ENCODE data around the gene REM1. TPM values are rescaled to one million over a fixed set of nuclear protein-coding genes. Genes with fewer than 3 reads are reported as not detected.
A peak's percentile ranks its signal among the peaks of the same experiment; 100 is the strongest.
"Not testable (repeated sequence)": the region's sequence is repeated elsewhere in the genome, so short reads cannot be mapped to it uniquely, and the experiment has no call there.

REM1 gene
- not detected for total RNA-seq

GRCh38 chr20:31474758-31475427 lies at the start of gene REM1, which contains the start of gene DEFB124:
Gene REM1, plus strand, starts transcription at chr20:31475288. Its CDS starts 1,158 bp downstream, at chr20:31476446.
Gene DEFB124, minus strand, starts transcription at chr20:31475127. Its CDS starts 2,114 bp downstream, at chr20:31473013.
- DNase-seq (ENCODE audit: low spot score) (no peak), ATAC-seq (peak in 1 of 2 donors; percentile 56)
- H3K27ac Mint-ChIP-seq, result no peak within 1 kb of the TSS
- no peaks in the 10 kb centered on the region for H3K4me1 Mint-ChIP-seq (ENCODE audit: low read depth in 2 of 2)
- H3K9me3 Mint-ChIP-seq, result no peaks in the 10 kb centered on the region
- peaks cover 33 to 34% of the 10 kb centered on the region in 2 donors for H3K27me3 Mint-ChIP-seq
- no peaks in the 10 kb centered on the region for H3K36me3 Mint-ChIP-seq
- no peak within 1 kb of the TSS for H3K4me3 Mint-ChIP-seq

GRCh38 chr20:31425797-31426196 lies 49.3 kb upstream of the REM1 start:
- H3K36me3 Mint-ChIP-seq, result no peaks in the 10 kb centered on the region
- H3K4me3 Mint-ChIP-seq, result no peak overlapping the region
- H3K27me3 Mint-ChIP-seq, result peaks cover 8 to 13% of the 10 kb centered on the region in 2 donors
- H3K27ac Mint-ChIP-seq, result no peak overlapping the region
- H3K9me3 Mint-ChIP-seq, result no peaks in the 10 kb centered on the region
- DNase-seq (ENCODE audit: low spot score) (no peak), ATAC-seq (no peak)
- no peaks in the 10 kb centered on the region for H3K4me1 Mint-ChIP-seq (ENCODE audit: low read depth in 2 of 2)

- not testable (repeated sequence) for H3K4me3 Mint-ChIP-seq; H3K4me1 Mint-ChIP-seq (ENCODE audit: low read depth in 2 of 2); H3K36me3 Mint-ChIP-seq; ATAC-seq; H3K27me3 Mint-ChIP-seq; DNase-seq (ENCODE audit: low spot score); H3K9me3 Mint-ChIP-seq; H3K27ac Mint-ChIP-seq
Measured at GRCh38 chr20:31426891-31427551, 48.1 kb upstream of the REM1 start.

- H3K27ac Mint-ChIP-seq; H3K4me3 Mint-ChIP-seq; H3K36me3 Mint-ChIP-seq; H3K9me3 Mint-ChIP-seq; H3K4me1 Mint-ChIP-seq (ENCODE audit: low read depth in 2 of 2); DNase-seq (ENCODE audit: low spot score); H3K27me3 Mint-ChIP-seq; ATAC-seq: not testable (repeated sequence)
Measured at GRCh38 chr20:31427576-31427975, 47.5 kb upstream of the REM1 start.

- Mint-ChIP-seq H3K36me3 (no peaks in the 10 kb centered on the region), H3K9me3 (no peaks in the 10 kb centered on the region), H3K27me3 (peaks cover 8 to 14% of the 10 kb centered on the region in 2 donors), H3K4me1 (ENCODE audit: low read depth in 2 of 2) (no peaks in the 10 kb centered on the region), H3K4me3 (no peak overlapping the region), H3K27ac (no peak overlapping the region)
- DNase-seq (ENCODE audit: low spot score) (no peak), ATAC-seq (no peak)
Measured at GRCh38 chr20:31430568-31431115, 44.4 kb upstream of the REM1 start.

GRCh38 chr20:31440012-31440659 lies 35.0 kb upstream of the REM1 start, which contains the start of gene DEFB123:
Gene DEFB123, plus strand, starts transcription at chr20:31440632. Its CDS starts 67 bp downstream, at chr20:31440699.
- peaks cover 19 to 33% of the 10 kb centered on the region in 2 donors for H3K27me3 Mint-ChIP-seq
- H3K27ac Mint-ChIP-seq, result no peak within 1 kb of the TSS
- no peaks in the 10 kb centered on the region for H3K9me3 Mint-ChIP-seq
- H3K4me1 Mint-ChIP-seq (ENCODE audit: low read depth in 2 of 2), result no peaks in the 10 kb centered on the region
- H3K4me3 Mint-ChIP-seq, result no peak within 1 kb of the TSS
- no peak for ATAC-seq
- H3K36me3 Mint-ChIP-seq, result no peaks in the 10 kb centered on the region
- DNase-seq (ENCODE audit: low spot score), result no peak

- Mint-ChIP-seq H3K36me3 (no peaks in the 10 kb centered on the region), H3K27me3 (peaks cover 14 to 21% of the 10 kb centered on the region in 2 donors), H3K4me3 (no peak overlapping the region), H3K9me3 (no peaks in the 10 kb centered on the region), H3K27ac (no peak overlapping the region), H3K4me1 (ENCODE audit: low read depth in 2 of 2) (no peaks in the 10 kb centered on the region)
- DNase-seq (ENCODE audit: low spot score) (no peak), ATAC-seq (no peak)
Measured at GRCh38 chr20:31446084-31446819, 28.8 kb upstream of the REM1 start.

- ATAC-seq (no peak), DNase-seq (ENCODE audit: low spot score) (no peak)
- no peak overlapping the region for H3K27ac Mint-ChIP-seq
- no peaks in the 10 kb centered on the region for H3K4me1 Mint-ChIP-seq (ENCODE audit: low read depth in 2 of 2)
- no peaks in the 10 kb centered on the region for H3K36me3 Mint-ChIP-seq
- peaks cover 8 to 17% of the 10 kb centered on the region in 2 donors for H3K27me3 Mint-ChIP-seq
- no peak overlapping the region for H3K4me3 Mint-ChIP-seq
- no peaks in the 10 kb centered on the region for H3K9me3 Mint-ChIP-seq
Measured at GRCh38 chr20:31449511-31450414, 25.3 kb upstream of the REM1 start.

GRCh38 chr20:31452575-31452974 lies 22.5 kb upstream of the REM1 start:
- no peak for ATAC-seq
- no peak for DNase-seq (ENCODE audit: low spot score)
- peaks cover 4 to 24% of the 10 kb centered on the region in 2 donors for H3K27me3 Mint-ChIP-seq
- H3K27ac Mint-ChIP-seq, result no peak overlapping the region
- H3K9me3 Mint-ChIP-seq, result no peaks in the 10 kb centered on the region
- H3K4me3 Mint-ChIP-seq, result no peak overlapping the region
- H3K4me1 Mint-ChIP-seq (ENCODE audit: low read depth in 2 of 2), result no peaks in the 10 kb centered on the region
- no peaks in the 10 kb centered on the region for H3K36me3 Mint-ChIP-seq

GRCh38 chr20:31454361-31454760 lies 20.7 kb upstream of the REM1 start:
- Mint-ChIP-seq H3K4me3 (no peak overlapping the region), H3K36me3 (no peaks in the 10 kb centered on the region), H3K9me3 (no peaks in the 10 kb centered on the region), H3K27me3 (peaks cover 3 to 20% of the 10 kb centered on the region in 2 donors), H3K27ac (no peak overlapping the region), H3K4me1 (ENCODE audit: low read depth in 2 of 2) (no peaks in the 10 kb centered on the region)
- DNase-seq (ENCODE audit: low spot score) (no peak), ATAC-seq (no peak)

GRCh38 chr20:31470946-31471345 lies 4.1 kb upstream of the REM1 start:
- not testable (repeated sequence) for H3K36me3 Mint-ChIP-seq; H3K27ac Mint-ChIP-seq; ATAC-seq; H3K4me3 Mint-ChIP-seq; H3K4me1 Mint-ChIP-seq (ENCODE audit: low read depth in 2 of 2); H3K9me3 Mint-ChIP-seq; DNase-seq (ENCODE audit: low spot score)
- H3K27me3 Mint-ChIP-seq, result peaks cover 18 to 23% of the 10 kb centered on the region in 2 donors

- H3K27ac Mint-ChIP-seq, result no peak overlapping the region
- no peaks in the 10 kb centered on the region for H3K36me3 Mint-ChIP-seq
- ATAC-seq (peak in 1 of 2 donors; percentile 13), DNase-seq (ENCODE audit: low spot score) (no peak)
- no peaks in the 10 kb centered on the region for H3K9me3 Mint-ChIP-seq
- H3K27me3 Mint-ChIP-seq, result peaks cover 29 to 31% of the 10 kb centered on the region in 2 donors
- H3K4me1 Mint-ChIP-seq (ENCODE audit: low read depth in 2 of 2), result no peaks in the 10 kb centered on the region
- no peak overlapping the region for H3K4me3 Mint-ChIP-seq
Measured at GRCh38 chr20:31472395-31473330, 2.4 kb upstream of the REM1 start.
